GM18868 (cell line): ENCODE results near the gene LMX1A.

Experiments used
- ATAC-seq: cut with Tn5 transposase; IDR thresholded peaks from one replicate; pipeline ENCODE4 v1.9.1; 2021; ENCODE audit warnings: mild to moderate bottlenecking, moderate library complexity; ENCODE audit not compliant: unreplicated experiment

The LMX1A gene

GRCh38 chr1:165355977-165356811 is at the start of gene LMX1A:
LMX1A (minus strand) TSS chr1:165356715; CDS start chr1:165355559, 1,156 bp downstream.
- ATAC-seq, result no peak

- peak; percentile 69 for ATAC-seq
These were observed 47.4 kb upstream of the LMX1A start for GRCh38 chr1:165403835-165404482.

GRCh38 chr1:165402517-165403111 is 46.1 kb upstream of the LMX1A start:
- ATAC-seq, result no peak

- no peak for ATAC-seq
These were observed 41.4 kb upstream of the LMX1A start for GRCh38 chr1:165397944-165398343.

GRCh38 chr1:165395901-165396300 is 39.4 kb upstream of the LMX1A start:
- no peak for ATAC-seq

GRCh38 chr1:165395478-165395877 is 39.0 kb upstream of the LMX1A start:
- ATAC-seq, result peak; percentile 42

- ATAC-seq, result peak; percentile 97
These were observed 36.4 kb upstream of the LMX1A start for GRCh38 chr1:165392634-165393571.

GRCh38 chr1:165389609-165390008 is 33.1 kb upstream of the LMX1A start:
- ATAC-seq, result no peak

GRCh38 chr1:165387961-165388360 is 31.4 kb upstream of the LMX1A start:
- ATAC-seq, result no peak

- ATAC-seq, result no peak
These were observed 31.0 kb upstream of the LMX1A start for GRCh38 chr1:165387505-165387904.

- ATAC-seq, result no peak
These were observed 27.3 kb upstream of the LMX1A start for GRCh38 chr1:165383599-165384405.

GRCh38 chr1:165383067-165383466 is 26.6 kb upstream of the LMX1A start:
- no peak for ATAC-seq

GRCh38 chr1:165381745-165382505 is 25.4 kb upstream of the LMX1A start:
- ATAC-seq, result no peak

- ATAC-seq, result no peak
These were observed 20.3 kb upstream of the LMX1A start for GRCh38 chr1:165376811-165377311.

GRCh38 chr1:165376041-165376810 is 19.7 kb upstream of the LMX1A start:
- ATAC-seq, result peak; percentile 68

GRCh38 chr1:165375623-165376022 is 19.1 kb upstream of the LMX1A start:
- ATAC-seq, result no peak

GRCh38 chr1:165371588-165372225 is 15.2 kb upstream of the LMX1A start:
- no peak for ATAC-seq
